ENCODE data around the gene SLC30A1.
"Not testable (repeated sequence)": the region's sequence is repeated elsewhere in the genome, so short reads cannot be mapped to it uniquely, and the experiment has no call there.

Gene SLC30A1

GRCh38 chr1:211578640-211579439 lies at the start of gene SLC30A1:
Gene SLC30A1 (minus strand): TSS chr1:211579161. CDS start chr1:211578612, 549 bp downstream.
- peak; percentile 99 to 100 (median 100) for DNase-seq
- intact Hi-C loops (cut with DNase I): no loop called here

GRCh38 chr1:211628417-211628816 lies 49.5 kb upstream of the SLC30A1 start:
- intact Hi-C loops (cut with DNase I): no loop called here
- peak in 2 of 10 donors; percentile 3 to 29 for DNase-seq

- intact Hi-C loops (cut with DNase I): no loop called here
- DNase-seq: no peak
Measured at GRCh38 chr1:211627259-211627658, 48.3 kb upstream of the SLC30A1 start.

DNA sequence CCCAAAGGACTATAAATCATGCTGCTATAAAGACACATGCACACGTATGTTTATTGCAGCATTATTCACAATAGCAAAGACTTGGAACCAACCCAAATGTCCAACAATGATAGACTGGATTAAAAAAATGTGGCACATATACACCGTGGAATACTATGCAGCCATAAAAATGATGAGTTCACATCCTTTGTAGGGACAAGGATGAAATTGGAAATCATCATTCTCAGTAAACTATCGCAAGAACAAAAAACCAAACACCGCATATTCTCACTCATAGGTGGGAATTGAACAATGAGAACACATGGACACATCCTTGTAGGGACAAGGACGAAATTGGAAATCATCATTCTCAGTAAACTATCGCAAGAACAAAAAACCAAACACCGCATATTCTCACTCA lies 46.9 kb upstream of the SLC30A1 start:
- intact Hi-C loops (cut with DNase I); DNase-seq: not testable (repeated sequence)

GRCh38 chr1:211625040-211625439 lies 46.1 kb upstream of the SLC30A1 start:
- DNase-seq: peak in 1 of 10 donors; percentile 71
- intact Hi-C loops (cut with DNase I): no loop called here

GRCh38 chr1:211623515-211623914 lies 44.6 kb upstream of the SLC30A1 start:
- DNase-seq: no peak
- intact Hi-C loops (cut with DNase I): no loop called here

GRCh38 chr1:211621447-211622198 lies 42.7 kb upstream of the SLC30A1 start:
- peak in 1 of 10 donors; percentile 59 for DNase-seq
- intact Hi-C loops (cut with DNase I): no loop called here

DNA sequence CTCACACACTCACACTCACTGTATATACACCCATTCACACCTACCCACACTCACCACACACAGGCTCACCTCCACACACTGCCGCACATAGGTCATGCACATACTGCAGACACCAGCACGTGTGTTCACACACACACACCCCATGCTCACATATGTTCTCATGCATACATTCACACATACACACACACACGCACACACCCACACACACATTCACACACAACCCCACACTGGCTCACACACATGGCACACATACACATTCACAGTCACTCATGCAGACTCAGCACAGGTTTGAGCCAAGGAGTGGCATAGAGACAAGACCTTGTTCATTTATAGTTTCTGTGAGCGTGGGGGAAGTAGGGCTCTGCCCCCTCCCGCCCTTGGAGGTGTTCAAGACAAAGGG lies 41.1 kb upstream of the SLC30A1 start:
- DNase-seq: no peak
- intact Hi-C loops (cut with DNase I): no loop called here

DNA sequence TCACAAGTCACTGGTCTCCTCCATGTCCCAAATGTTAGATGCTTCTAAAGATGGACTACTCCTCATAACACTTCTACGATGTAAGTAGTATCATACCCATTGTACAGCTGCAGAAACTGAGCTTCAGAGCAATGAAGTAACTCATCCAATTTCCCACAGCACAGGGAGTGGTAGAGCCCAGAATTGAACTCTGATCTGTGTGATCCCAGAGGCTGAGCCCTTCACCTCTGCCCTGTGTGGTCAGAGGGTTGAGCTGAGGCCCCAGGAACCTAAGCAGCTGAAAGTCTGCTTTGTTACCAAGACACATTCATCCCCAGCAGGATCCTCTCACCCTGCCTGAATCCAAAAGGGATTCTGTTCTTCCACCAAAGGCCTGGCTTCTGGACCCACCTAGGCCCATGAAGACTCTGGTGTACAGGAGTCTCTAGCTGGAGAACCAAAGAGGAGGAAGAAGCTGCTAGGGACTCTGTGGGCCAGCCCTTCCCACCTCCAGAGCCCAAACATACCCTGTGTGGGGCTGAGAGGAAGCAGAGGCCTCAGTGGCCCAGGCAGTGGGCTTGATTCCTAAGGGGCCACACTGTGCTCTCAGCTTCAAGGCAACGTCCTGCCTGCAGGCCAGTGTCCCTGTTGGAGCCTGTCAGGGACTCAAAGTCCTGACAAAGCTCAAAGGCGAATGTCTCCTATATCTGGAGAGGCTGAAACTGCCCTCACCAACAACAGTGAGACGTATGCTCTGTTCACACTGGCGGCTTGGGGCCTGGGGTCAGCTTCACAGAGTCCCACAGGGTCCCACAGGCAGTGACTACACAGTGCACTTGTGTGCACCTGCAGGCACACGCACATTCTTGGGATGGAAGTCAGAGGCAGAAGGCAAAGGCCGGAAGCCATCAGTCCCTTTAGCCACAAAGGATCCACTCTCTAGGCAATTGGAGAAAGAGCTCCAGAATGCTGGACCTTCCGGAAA lies 40.4 kb upstream of the SLC30A1 start:
- DNase-seq: peak in 1 of 10 donors; percentile 52
- intact Hi-C loops (cut with DNase I): no loop called here

GRCh38 chr1:211616965-211617297 lies 38.0 kb upstream of the SLC30A1 start:
- intact Hi-C loops (cut with DNase I): no loop called here
- DNase-seq: peak in 1 of 10 donors; percentile 64

DNA sequence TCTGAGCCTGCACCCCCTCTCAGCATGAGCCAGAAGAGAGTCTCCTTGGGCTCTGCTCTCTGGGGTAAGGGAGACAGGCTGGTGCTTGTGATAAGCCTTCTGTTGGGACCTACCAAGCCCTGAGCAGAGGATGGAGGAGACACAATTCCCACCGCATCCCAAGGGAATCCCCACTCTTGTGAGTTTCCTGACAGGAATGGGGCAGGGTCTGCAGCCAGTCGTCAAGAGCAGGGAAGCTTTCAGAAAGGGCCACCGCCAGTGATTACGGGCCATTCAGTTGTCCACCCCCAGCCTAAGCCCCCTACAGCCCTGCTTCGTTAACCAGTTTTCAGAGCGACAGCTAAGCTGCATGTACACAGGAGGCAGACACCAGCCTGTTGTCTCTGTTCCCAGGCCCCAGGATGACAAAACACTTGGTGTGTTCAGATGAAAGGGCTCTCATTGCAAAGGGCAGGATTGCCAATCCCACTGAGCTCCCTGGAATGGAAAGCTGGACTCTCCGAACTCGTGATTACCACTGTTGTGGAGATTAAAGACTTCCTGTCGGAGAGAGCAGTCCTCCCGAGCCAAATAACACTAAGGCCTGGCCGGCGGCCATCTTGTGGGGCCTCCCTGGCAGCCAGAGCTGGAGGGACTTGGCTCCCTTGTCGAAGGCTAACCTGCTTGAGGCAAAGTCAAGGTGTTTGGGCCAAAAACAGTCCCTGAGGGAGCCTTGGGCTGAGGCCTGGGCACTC lies 37.4 kb upstream of the SLC30A1 start:
- intact Hi-C loops (cut with DNase I): no loop called here
- peak in 1 of 10 donors; percentile 26 for DNase-seq

DNA sequence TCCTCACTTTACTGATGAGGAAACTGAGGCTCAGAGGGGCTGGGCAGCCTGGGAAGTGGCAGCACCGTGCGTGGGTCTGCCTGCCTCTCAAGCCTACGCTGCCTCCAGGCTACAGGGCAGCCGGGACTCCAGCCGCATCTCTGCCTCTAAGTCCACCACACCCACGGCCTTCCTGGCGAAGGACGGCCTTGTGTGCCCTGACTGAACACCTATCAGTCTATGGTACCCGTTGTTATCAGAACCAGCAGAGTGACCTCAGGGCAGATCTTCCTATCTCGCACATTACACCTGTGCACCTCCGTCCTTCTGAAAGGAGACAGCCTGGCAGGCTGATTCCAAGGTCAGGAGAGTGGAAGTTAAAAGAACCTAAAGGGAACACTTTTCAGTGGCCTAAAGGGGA lies 35.7 kb upstream of the SLC30A1 start:
- intact Hi-C loops (cut with DNase I): no loop called here
- DNase-seq: no peak

GRCh38 chr1:211613951-211614350 lies 35.0 kb upstream of the SLC30A1 start:
- intact Hi-C loops (cut with DNase I): no loop called here
- DNase-seq: peak in 1 of 10 donors; percentile 47

DNA sequence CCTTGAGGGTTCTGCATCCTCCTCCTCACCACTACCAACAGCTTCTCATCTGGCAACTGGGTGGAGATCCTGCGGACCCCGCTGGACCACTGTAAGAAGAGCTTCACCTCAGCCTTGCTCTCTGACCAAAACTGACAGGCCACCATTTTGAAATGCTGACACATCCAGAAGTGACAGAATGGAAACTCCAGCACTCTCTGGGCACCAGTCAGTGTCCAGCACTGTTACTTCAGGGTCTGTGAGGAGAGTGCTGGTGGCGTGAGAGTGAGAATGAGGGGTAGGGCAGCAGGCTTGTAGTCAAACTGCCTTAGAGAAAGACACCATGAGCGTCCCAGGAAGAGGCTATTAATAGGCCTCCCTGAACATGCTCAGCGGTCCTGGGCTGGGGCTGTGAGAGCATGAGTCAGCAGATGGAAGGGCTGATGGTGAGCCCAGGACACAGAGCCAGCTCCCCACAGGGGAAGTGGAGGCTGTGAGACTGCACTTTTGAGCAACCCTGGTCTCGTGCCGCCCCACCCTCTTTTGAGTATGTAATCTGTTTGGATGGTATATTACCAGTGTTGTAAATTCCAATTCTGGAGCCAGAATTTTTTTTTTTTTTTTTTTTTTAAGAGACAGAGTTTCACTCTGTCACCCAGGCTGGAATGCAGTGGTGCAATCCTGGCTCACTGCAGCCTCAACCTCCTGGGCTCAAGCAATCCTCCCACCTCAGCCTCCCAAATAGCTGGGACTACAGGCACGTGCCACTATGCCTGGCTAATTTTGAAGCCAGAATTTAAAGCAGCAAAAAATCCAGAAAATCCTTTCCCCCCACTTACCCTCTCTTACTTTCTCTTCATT lies 34.4 kb upstream of the SLC30A1 start:
- peak in 4 of 10 donors; percentile 24 to 89 (median 54) for DNase-seq

DNA sequence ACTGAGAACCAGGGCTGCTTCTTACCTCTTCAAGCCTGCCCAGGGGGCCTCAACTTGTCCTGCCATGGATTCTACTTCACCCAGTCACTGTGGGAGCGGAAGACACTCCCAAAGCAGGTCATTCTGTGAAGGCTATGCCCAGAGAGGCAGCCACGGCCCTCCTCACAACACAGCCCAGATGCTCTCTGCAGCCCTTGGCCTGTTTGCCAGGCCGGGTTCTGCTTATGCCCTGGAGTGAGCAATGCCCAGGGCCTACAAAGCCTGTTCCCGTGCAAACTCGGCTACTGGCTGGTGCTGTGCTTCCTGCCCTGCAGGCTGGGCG lies 33.8 kb upstream of the SLC30A1 start:
- DNase-seq: peak in 1 of 10 donors; percentile 59
- intact Hi-C loops (cut with DNase I): no loop called here

More for the DNA sequence above, 34.4 kb upstream of the SLC30A1 start:
- intact Hi-C loops (cut with DNase I): no loop called here

GRCh38 chr1:211611818-211612217 lies 32.9 kb upstream of the SLC30A1 start:
- intact Hi-C loops (cut with DNase I): no loop called here
- no peak for DNase-seq

DNA sequence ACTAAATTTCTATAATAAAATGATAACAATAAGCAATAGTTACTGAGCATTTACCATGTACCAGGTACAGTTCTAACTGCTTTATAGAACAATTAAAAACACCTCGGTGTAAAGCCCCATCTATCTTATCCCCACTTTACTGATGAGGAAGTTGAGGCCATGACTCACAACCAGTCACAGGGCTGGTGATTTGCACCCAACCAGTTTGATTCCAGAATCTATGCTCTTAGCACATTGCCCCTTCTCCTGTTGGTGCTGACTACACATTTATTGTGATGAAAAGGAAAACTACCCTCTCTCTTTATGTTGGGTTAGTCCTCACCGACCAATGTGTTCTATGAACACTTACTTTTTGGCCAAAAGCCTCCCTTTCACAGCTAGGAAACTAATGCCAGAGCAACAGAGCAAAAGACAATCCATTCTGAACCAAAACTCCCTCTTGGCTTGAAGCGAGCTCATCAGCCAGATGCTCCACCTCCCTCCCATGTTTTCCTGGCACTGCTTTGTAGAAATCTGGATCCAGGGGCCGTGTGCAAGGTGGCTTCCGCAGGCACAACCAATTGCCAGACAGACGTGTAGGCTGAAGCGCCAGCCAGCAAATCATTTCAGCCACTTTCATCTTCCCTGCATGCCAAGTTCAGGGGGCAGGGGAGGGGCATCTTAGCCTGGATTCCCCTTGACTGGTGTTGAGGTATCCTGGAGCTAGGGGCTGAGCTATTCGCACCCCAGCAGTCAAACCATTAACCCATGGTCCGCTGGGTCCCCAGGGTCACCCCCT lies 32.0 kb upstream of the SLC30A1 start:
- DNase-seq: peak in 7 of 10 donors; percentile 42 to 91 (median 54)
- intact Hi-C loops (cut with DNase I): no loop called here

Data from posterior cingulate gyrus (tissue), 11 donors.